Upper lobe of left lung (tissue), 6 donors: ENCODE measurements around the gene WAS. TPM values are rescaled to one million over a fixed set of nuclear protein-coding genes. Genes with fewer than 3 reads are reported as not detected.

ENCODE experiments used
- ATAC-seq, 2 donors: fragments of 200-7000 bp; cut with Tn5 transposase; one replicate each; pipeline ENCODE4 v1.9.1; 2022; ENCODE audit warnings: mild to moderate bottlenecking in 2 of 2, moderate library complexity in 2 of 2; ENCODE audit not compliant: low FRiP score in 2 of 2
- DNase-seq, 2 donors: peaks; one replicate each; pipeline ENCODE4 v3.0.0-alpha.2; 2019 to 2020
- H3K27ac ChIP-seq, 4 donors: fragments of 200-600 bp; sonication (generic); one replicate each; pipeline ENCODE4 v1.5.1; 2016 to 2019
- H3K27me3 ChIP-seq, 4 donors: fragments of 200-600 bp; sonication (generic); one replicate each; pipeline ENCODE4 v1.5.1; 2017 to 2019
- H3K36me3 ChIP-seq, 4 donors: fragments of 200-600 bp; sonication (generic); one replicate each; pipeline ENCODE4 v1.5.1; 2016 to 2019
- H3K4me1 ChIP-seq, 4 donors: fragments of 200-600 bp; sonication (generic); one replicate each; pipeline ENCODE4 v1.5.1; 2018 to 2019
- H3K4me3 ChIP-seq, 4 donors: fragments of 200-600 bp; sonication (generic); one replicate each; pipeline ENCODE4 v1.5.1; 2017 to 2019; ENCODE audit warnings: mild to moderate bottlenecking in 2 of 4, moderate library complexity in 1 of 4
- H3K9me3 ChIP-seq, 4 donors: fragments of 200-600 bp; sonication (generic); one replicate each; pipeline ENCODE4 v1.5.1; 2018 to 2019
- CTCF ChIP-seq, 6 experiments: fragments of 450-650 bp in 4 of 6; fragments of 200-600 bp in 2 of 6; sonication (generic) in 2 of 6; IDR thresholded peaks; one replicate each; pipeline ENCODE4 v1.5.1; 2016 to 2019; ENCODE audit warnings: antibody characterized with exemption in 6 of 6
- EP300 ChIP-seq, 4 donors: sonication (generic); formaldehyde crosslinking; IDR thresholded peaks; one replicate each; pipeline ENCODE4 v1.5.1; 2017; ENCODE audit warnings: antibody characterized with exemption in 4 of 4, control low read depth in 2 of 4
- POLR2A ChIP-seq, 4 donors: fragments of 450-650 bp; IDR thresholded peaks; one replicate each; pipeline ENCODE4 v1.5.1; 2016 to 2017; ENCODE audit warnings: antibody characterized with exemption in 4 of 4, mild to moderate bottlenecking in 2 of 4
- POLR2AphosphoS5 ChIP-seq, 2 donors: sonication (generic); formaldehyde crosslinking; IDR thresholded peaks; one replicate each; pipeline ENCODE4 v1.5.1; 2017; ENCODE audit warnings: antibody characterized with exemption in 2 of 2
- WGBS, 2 donors: methylation state at CpG; one replicate each; pipeline ENCODE4 v1.1.5; 2017 to 2018; 5-methylcytosine and 5-hydroxymethylcytosine counted together
- total RNA-seq, 6 donors: library from RNA; depleted of rRNA in 4 of 6; stranded (reverse); fragments of >200 nt in 4 of 6; gene quantifications; one replicate each; pipeline versions ENCODE4 v1.1.0 to v1.2.1, GENCODE V29; 2016 to 2021
- donor health status: DM: no; HTN: no; CAD: no; lungs with moderate emphysema.
- donor health status: DM: no; HTN: yes; CAD: no; lungs with severe emphysema.

The WAS gene
- total RNA-seq, 6 donors from 2014 or later = 11.7 to 46.0 (median 33.9) TPM

DNA sequence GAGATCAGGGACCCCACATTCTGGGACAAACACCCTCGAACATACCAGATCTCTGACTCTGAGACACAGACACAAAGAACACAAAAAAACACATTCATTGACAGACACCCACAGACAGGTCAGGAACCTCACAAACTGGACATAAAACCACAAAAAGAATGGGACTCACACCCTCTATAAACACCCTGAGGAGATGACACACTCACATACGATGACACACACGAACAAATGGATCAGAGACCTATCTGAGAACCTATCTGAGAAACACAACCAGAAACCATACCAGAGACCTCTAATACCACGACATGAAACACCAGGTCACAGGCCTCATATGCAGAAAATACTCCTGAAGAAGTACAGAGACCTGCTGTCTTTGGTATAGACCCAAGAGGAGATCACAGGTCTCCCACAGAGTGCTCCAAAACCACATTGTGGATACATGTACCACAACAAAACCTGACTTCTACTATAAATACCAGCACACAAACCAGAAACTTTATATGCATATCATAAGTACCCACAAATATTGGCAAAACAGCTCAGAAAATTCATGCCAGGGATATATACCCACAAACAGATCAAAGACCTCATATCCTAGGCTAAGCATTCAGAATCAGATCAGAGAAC is 32.4 kb downstream of the WAS start:
- Histone ChIP-seq H3K27ac (no peak overlapping the region), H3K9me3 (no peaks in the 10 kb centered on the region), H3K36me3 (no peaks in the 10 kb centered on the region), H3K27me3 (no peaks in the 10 kb centered on the region), H3K4me3 (no peak overlapping the region), H3K4me1 (no peaks in the 10 kb centered on the region)
- ATAC-seq (peak in 1 of 2 donors; percentile 65), DNase-seq (no peak)
- WGBS, 2 donors = 67 to 92% methylated on average over 4 of the region's 4 CpGs
- no peak for TF ChIP-seq EP300 (IDR thresholded peaks at IDR 0.05)
- no peak for TF ChIP-seq CTCF (IDR thresholded peaks at IDR 0.05)
- no peak for TF ChIP-seq POLR2A (IDR thresholded peaks at IDR 0.05)
- no peak for TF ChIP-seq POLR2AphosphoS5 (IDR thresholded peaks at IDR 0.05)

DNA sequence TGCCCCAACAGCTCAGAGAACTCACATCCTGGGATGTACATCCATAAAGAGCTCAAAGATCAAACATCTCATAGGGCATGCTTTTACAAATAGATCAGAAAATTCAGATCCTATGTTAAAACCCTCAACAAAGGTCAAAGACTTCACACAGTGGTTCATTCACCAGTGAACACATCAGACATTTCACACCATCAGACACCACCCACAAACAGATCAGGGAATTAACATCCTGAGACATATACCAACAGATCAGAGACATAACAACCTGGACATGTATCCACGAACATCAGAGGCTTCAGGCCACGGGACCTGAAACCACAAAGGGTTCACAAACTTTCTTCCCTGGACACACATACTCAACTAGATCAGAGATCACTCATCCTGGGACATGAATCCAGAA is 36.4 kb downstream of the WAS start:
- H3K4me3 ChIP-seq = no peak overlapping the region
- ATAC-seq (no peak), DNase-seq (no peak)
- H3K4me1 ChIP-seq = no peaks in the 10 kb centered on the region
- no peak overlapping the region for H3K27ac ChIP-seq
- peaks cover 0 to 6% (median 0%) of the 10 kb centered on the region in 4 donors for H3K9me3 ChIP-seq
- H3K36me3 ChIP-seq = no peaks in the 10 kb centered on the region
- no peaks in the 10 kb centered on the region for H3K27me3 ChIP-seq
- no peak for TF ChIP-seq EP300 (IDR thresholded peaks at IDR 0.05)
- no peak for TF ChIP-seq CTCF (IDR thresholded peaks at IDR 0.05)
- no peak for TF ChIP-seq POLR2A (IDR thresholded peaks at IDR 0.05)
- no peak for TF ChIP-seq POLR2AphosphoS5 (IDR thresholded peaks at IDR 0.05)
- WGBS, 2 donors = 42 to 92% methylated on average over 2 of the region's 2 CpGs

DNA sequence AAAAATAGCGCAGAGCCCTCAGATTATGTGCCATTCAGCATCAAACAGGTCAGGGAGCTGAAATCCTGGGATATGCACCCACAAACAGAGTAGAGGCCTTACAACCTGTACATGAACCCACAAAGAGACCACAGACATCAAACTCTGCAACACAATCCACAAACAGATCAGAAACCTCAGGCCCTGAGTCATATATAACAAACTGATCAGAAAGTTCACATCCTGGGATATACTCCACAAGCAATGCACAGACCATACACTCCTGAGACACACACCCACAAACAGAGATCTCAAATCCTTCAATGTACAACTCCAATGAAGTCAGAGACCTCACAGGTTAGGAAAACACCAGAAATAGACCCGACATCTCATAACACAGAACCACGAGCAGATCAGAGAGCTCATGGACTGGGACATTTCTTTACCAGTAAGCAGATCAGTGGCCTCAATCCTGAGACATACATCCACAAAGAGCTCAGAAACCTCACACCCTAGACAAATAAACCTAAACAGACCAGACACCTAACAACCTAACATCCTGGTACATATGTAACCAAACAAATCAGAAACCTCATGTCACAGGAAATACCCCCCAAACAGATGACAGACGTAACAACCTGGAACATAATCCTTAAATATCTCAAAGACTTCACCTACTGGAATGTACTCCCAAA is 37.1 kb downstream of the WAS start:
- TF ChIP-seq POLR2AphosphoS5 (IDR thresholded peaks at IDR 0.05) (no peak), POLR2A (IDR thresholded peaks at IDR 0.05) (no peak), CTCF (IDR thresholded peaks at IDR 0.05) (no peak), EP300 (IDR thresholded peaks at IDR 0.05) (no peak)
- H3K36me3 ChIP-seq = no peaks in the 10 kb centered on the region
- no peak overlapping the region for H3K27ac ChIP-seq
- 63% methylated on average over 4 of the region's 4 CpGs; no CpG with 5 or more reads in 1 of the 2 donors for WGBS, 2 donors
- no peaks in the 10 kb centered on the region for H3K27me3 ChIP-seq
- H3K4me3 ChIP-seq = no peak overlapping the region
- DNase-seq (no peak), ATAC-seq (no peak)
- peaks cover 0 to 6% (median 0%) of the 10 kb centered on the region in 4 donors for H3K9me3 ChIP-seq
- no peaks in the 10 kb centered on the region for H3K4me1 ChIP-seq

DNA sequence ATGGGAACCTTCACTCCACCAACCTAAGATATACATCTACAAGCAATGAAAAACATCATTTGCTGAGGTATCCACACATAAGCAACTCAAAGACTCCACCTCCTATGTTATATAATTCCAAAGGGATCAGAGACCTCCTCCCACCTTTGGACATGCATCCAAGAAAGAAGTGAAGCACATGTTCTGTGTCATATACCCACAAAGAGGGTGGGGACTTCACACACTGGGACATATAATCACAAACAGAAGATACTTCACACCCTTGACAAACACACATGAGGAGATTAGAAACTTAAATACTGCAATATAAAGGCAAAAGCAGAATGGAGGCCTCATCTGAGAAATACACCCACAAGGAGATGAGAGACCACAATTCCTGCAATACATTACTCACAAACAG is 38.3 kb downstream of the WAS start:
- Histone ChIP-seq H3K36me3 (no peaks in the 10 kb centered on the region), H3K27me3 (no peaks in the 10 kb centered on the region), H3K4me3 (no peak overlapping the region), H3K4me1 (no peaks in the 10 kb centered on the region), H3K27ac (no peak overlapping the region), H3K9me3 (peaks cover 0 to 6% (median 0%) of the 10 kb centered on the region in 4 donors)
- no peak for TF ChIP-seq EP300 (IDR thresholded peaks at IDR 0.05)
- TF ChIP-seq CTCF (IDR thresholded peaks at IDR 0.05) = no peak
- TF ChIP-seq POLR2A (IDR thresholded peaks at IDR 0.05) = no peak
- no peak for TF ChIP-seq POLR2AphosphoS5 (IDR thresholded peaks at IDR 0.05)
- no peak for DNase-seq
- no peak for ATAC-seq

- Histone ChIP-seq H3K9me3 (peaks cover 0 to under 1% (median 0%) of the 10 kb centered on the region in 4 donors), H3K36me3 (no peaks in the 10 kb centered on the region), H3K27me3 (no peaks in the 10 kb centered on the region), H3K4me3 (no peak overlapping the region), H3K4me1 (no peaks in the 10 kb centered on the region), H3K27ac (no peak overlapping the region)
- DNase-seq = no peak
- 88 to 93% methylated on average over 2 of the region's 2 CpGs for WGBS, 2 donors
- no peak for ATAC-seq
- TF ChIP-seq POLR2AphosphoS5 (IDR thresholded peaks at IDR 0.05) = no peak
- no peak for TF ChIP-seq CTCF (IDR thresholded peaks at IDR 0.05)
- no peak for TF ChIP-seq EP300 (IDR thresholded peaks at IDR 0.05)
- TF ChIP-seq POLR2A (IDR thresholded peaks at IDR 0.05) = no peak
Measured at GRCh38 chrX:48726596-48726995, 43.0 kb downstream of the WAS start.
